GM12865 (cell line): ENCODE data around the gene CDIPT.

Experiments used
- DNase-seq: peaks from one replicate; pipeline ENCODE4 v3.0.0; 2010; ENCODE audit warnings: low read depth
- H3K4me3 ChIP-seq: 2 replicates; pipeline ENCODE4 v1.5.1; 2011; ENCODE audit warnings: mild to moderate bottlenecking, low read depth, low read length, control low read depth
- CTCF ChIP-seq: IDR thresholded peaks from 2 replicates; pipeline ENCODE4 v1.5.1; 2011; ENCODE audit warnings: low read length, control low read depth, low read depth, inconsistent platforms; ENCODE audit not compliant: insufficient read depth; ENCODE audit errors: missing control alignments

CDIPT gene

GRCh38 chr16:29860218-29860617, 2.8 kb downstream of the CDIPT start:
- H3K4me3 ChIP-seq = no peak overlapping the region
- TF ChIP-seq CTCF = no peak
- no peak for DNase-seq

- TF ChIP-seq CTCF = no peak
- no peak overlapping the region for H3K4me3 ChIP-seq
- no peak for DNase-seq
Measured at GRCh38 chr16:29858974-29859373, 4.1 kb downstream of the CDIPT start.

- no peak for TF ChIP-seq CTCF
- no peak overlapping the region for H3K4me3 ChIP-seq
- DNase-seq = no peak
Measured at GRCh38 chr16:29858149-29858849, 4.7 kb downstream of the CDIPT start.

- no peak overlapping the region for H3K4me3 ChIP-seq
- DNase-seq = no peak
- TF ChIP-seq CTCF = no peak
Measured at GRCh38 chr16:29857133-29857760, 5.8 kb downstream of the CDIPT start.

- H3K4me3 ChIP-seq = no peak overlapping the region
- DNase-seq = no peak
- no peak for TF ChIP-seq CTCF
Measured at GRCh38 chr16:29854520-29855100, 8.4 kb downstream of the CDIPT start.

GRCh38 chr16:29852654-29853053, 10.4 kb downstream of the CDIPT start:
- no peak for TF ChIP-seq CTCF
- DNase-seq = no peak
- no peak overlapping the region for H3K4me3 ChIP-seq
